DND-41 (cell line): ENCODE measurements around the gene ATP7A.

ENCODE experiments used
- CTCF ChIP-seq: IDR thresholded peaks from 2 replicates; pipeline ENCODE4 v1.5.1; 2012; ENCODE audit warnings: borderline replicate concordance, low read length, moderate library complexity, mild to moderate bottlenecking; ENCODE audit not compliant: poor library complexity, severe bottlenecking; ENCODE audit errors: extremely low read depth
- EZH2 ChIP-seq: IDR thresholded peaks from 3 replicates; pipeline ENCODE4 v1.6.1; 2012; ENCODE audit warnings: borderline replicate concordance, low read depth, mild to moderate bottlenecking, moderate library complexity, low read length, inconsistent platforms; ENCODE audit not compliant: severe bottlenecking

GRCh38 chrX:77894921-77895886 is 15.3 kb upstream of the ATP7A start, which contains the start of gene MAGT1:
- TF ChIP-seq CTCF (peak; percentile 30), EZH2 (no peak)
